ENCODE results near the gene PRRG2. TPM values are rescaled to one million over a fixed set of nuclear protein-coding genes. Genes with fewer than 3 reads are reported as not detected.

The PRRG2 gene
- total and polyA plus RNA-seq, 9 of the 15 experiments (the other 6 are each of a cell fraction or from before 2014, with no cell fraction given) = 0.06 to 1.1 (median 0.33) TPM

GRCh38 chr19:49590071-49590970 is 9.2 kb downstream of the PRRG2 start (continued):
- TF ChIP-seq JUND (IDR thresholded peaks at IDR 0.05; ENCODE audit: borderline replicate concordance, low read depth, low read length) (peak; percentile 29), JUND (tag; IDR thresholded peaks at IDR 0.05; ENCODE audit: borderline replicate concordance, low read depth, low read length) (no peak), IRF1 (CRISPR knock-in tag; IDR thresholded peaks at IDR 0.05; ENCODE audit: borderline replicate concordance) (no peak), ATF7 (IDR thresholded peaks at IDR 0.05) (peak; percentile 54; the same call in 1 of the 2 replicates), SMC3 (conservative IDR thresholded peaks at IDR 0.05; ENCODE audit: insufficient read depth, low read depth, low read length) (no peak), MED1 (CRISPR knock-in tag; IDR thresholded peaks at IDR 0.05; ENCODE audit: borderline replicate concordance) (no peak), STAT5A (IDR thresholded peaks at IDR 0.05; ENCODE audit: borderline replicate concordance, low read length) (0 out of 2 replicates have a peak, but pooled peaks have one; percentile 10), MYBL2 (IDR thresholded peaks at IDR 0.05; ENCODE audit: low read depth) (no peak), MYBL2 (CRISPR knock-in tag; IDR thresholded peaks at IDR 0.05; ENCODE audit: borderline replicate concordance) (no peak), TSHZ1 (CRISPR knock-in tag; IDR thresholded peaks at IDR 0.05) (no peak), ZNF780A (CRISPR knock-in tag; IDR thresholded peaks at IDR 0.05) (no peak), ZBED1 (IDR thresholded peaks at IDR 0.05) (no peak; the same call in 1 of the 2 replicates), ARID3A (IDR thresholded peaks at IDR 0.05; ENCODE audit: borderline replicate concordance, low read depth, low read length) (no peak), NR0B1 (IDR thresholded peaks at IDR 0.05; ENCODE audit: partially characterized antibody) (no peak), HDAC6 (IDR thresholded peaks at IDR 0.05; ENCODE audit: low read depth, low read length) (no peak), SRSF1 (IDR thresholded peaks at IDR 0.05; ENCODE audit: low read depth, low read length) (no peak), ZNF280B (CRISPR knock-in tag; IDR thresholded peaks at IDR 0.05) (no peak), SRSF9 (IDR thresholded peaks at IDR 0.05; ENCODE audit: borderline replicate concordance, low read depth, low read length) (no peak)
